Central memory CD4-positive, alpha-beta T cell (primary cell): ENCODE results near the gene FRAT1.

Experiments
- DNase-seq: peaks from one replicate; pipeline ENCODE4 v3.0.0; 2022

Gene FRAT1

DNA sequence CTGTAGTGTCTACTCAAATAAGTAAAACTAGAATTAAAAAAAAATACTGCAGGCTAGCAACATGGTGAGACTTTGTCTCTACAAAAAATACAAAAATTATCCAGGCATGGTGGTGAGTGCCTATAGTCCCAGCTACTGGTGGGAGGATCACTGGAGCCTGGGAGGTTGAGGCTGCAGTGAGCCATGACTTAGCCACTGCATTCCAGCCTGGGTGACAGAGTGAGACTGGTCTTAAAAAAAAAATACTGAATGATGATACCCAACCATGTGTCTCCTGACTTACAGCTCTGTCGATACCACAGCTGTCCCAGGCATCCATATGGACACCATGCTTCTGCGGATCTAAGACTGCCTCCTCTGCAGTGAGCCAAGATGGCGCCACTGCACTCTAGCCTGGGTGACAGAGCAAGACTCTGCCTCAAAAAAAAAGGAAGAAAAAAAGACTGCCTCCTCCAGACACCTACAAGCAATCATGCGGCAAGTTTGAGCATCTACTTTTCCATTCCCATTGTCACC, 7.9 kb upstream of the FRAT1 start:
- no peak for DNase-seq

GRCh38 chr10:97312897-97313296, 6.2 kb upstream of the FRAT1 start:
- DNase-seq: no peak

DNA sequence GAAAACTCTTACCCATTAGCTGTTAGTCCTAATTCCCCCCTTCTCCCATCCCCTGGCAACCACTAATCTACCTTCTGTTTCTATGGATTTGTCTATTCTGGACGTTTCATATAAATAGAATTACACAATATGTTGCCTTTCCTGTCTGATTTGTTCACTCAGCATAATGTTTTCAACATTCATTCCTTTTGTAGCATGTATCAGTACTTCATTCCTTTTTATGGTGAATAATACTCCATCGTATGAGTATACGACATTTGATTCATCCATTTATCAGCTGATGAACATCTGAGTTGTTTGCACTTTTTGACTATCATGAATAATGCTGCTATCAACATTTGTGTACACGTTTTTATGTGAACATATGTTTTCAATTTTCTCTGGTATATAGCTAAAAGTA, 4.4 kb upstream of the FRAT1 start:
- no peak for DNase-seq

DNA sequence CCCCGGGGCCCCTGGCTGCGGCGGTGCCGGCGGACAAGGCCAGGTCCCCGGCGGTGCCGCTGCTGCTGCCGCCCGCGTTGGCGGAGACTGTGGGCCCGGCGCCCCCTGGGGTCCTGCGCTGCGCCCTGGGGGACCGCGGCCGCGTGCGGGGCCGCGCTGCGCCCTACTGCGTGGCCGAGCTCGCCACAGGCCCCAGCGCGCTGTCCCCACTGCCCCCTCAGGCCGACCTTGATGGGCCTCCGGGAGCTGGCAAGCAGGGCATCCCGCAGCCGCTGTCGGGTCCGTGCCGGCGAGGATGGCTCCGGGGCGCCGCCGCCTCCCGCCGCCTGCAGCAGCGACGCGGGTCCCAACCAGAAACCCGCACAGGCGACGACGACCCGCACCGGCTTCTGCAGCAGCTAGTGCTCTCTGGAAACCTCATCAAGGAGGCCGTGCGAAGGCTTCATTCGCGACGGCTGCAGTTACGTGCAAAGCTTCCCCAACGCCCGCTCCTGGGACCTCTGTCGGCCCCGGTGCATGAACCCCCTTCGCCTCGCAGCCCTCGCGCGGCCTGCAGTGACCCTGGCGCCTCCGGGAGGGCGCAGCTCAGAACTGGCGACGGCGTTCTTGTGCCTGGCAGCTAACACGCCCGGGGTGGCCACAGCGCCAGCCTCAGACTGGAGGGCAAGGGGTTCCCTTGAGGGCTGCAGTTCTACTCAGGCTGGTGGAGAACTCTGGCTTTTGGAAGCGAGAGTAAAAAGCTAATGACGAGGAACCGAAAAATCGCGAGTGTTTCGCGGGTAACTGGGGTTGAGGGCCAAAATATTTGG, 804 bp downstream of the FRAT1 start:
- peak; percentile 60 for DNase-seq

DNA sequence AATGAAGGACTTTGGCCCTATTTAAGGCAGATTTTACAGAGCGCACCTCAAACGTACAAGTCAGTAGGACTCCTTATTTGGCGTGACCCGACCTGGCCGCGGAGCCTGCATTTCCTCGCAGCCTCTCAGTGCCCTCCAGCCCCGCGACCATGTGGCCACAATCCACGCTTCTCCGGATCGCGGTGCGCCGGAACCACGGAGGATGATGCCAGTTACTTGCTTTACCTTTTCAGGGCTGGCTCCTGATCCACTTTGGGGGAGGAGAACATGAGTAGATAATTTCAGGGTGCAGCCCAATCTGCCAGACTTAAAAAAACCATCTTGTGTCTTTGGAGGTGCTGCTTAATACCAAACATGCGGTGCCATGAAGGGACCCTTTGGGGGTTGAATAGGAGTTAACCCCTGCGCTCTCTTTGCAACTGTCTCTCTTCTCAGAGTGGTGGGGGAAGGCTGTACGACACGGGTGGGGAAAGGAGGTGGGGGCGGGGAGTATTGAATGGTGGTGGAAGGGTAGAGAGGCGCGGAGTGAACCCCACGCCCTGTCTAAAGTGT, 1.5 kb downstream of the FRAT1 start:
- no peak for DNase-seq

GRCh38 chr10:97321032-97321803, 2.1 kb downstream of the FRAT1 start:
- no peak for DNase-seq

GRCh38 chr10:97321804-97322190, 2.7 kb downstream of the FRAT1 start:
- DNase-seq: no peak

- no peak for DNase-seq
Measured at GRCh38 chr10:97323501-97323900, 4.4 kb downstream of the FRAT1 start.

DNA sequence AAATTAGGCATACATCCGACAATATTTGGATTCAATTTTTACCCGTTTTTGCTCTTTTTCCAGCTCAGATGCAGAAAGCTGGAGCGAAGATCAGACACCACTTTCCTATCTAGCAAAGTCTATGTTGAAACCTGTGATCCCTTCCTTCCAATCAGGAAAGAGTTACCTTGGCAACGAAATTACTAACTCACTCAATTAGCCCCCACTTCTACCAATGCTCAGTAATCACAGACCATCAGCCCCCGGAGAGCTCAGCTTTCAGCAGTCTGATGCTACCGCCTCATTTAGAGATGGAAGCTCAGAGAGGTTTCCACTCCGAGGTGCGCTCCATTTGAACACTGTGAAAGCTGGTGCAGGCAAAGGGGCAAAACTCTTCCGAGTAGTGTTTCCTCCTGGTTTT, 6.7 kb downstream of the FRAT1 start:
- DNase-seq: no peak

DNA sequence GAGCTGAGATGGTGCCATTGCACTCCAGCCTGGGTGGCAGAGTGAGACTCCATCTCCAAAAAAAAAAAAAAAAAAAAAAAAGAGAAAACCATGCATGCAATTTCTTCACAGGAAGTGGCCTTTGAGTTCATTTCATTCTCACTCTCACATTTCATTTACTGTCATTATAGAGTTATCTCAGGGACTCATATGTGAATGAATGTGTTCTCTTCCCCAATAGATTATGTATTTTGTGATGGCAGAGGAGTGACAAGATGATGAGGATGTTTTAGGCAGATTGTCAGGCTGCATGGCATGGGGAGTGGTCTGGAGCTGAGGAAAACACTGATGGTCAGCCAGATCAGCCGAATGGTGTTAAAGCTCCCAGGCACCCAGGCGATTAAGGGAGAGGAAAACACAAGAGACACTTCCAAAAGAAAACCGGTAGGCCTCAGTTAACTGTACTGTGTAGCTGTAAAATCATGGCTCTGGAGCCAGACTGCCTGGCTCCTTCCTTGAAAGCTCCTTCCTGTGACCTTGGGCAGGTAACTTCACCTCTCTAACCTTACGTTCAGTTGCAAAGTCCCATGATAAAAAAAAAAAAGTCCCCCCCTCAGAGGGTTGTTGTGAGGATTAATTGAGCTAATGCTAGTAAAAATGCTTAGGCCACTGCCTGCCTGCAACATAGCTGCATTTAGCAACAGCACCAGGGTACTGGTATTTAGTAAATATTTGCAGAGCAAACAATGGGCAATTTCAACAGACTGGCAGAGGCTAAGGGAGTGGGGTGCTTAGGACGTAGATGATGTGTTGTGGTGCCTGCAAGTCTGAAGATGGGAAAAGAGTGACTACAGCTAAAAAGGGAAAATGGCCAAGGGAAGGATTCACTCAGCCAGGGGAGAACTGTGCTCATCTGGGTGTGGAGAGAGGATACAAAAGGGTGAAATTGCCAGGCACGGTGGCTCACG, 8.6 kb downstream of the FRAT1 start:
- DNase-seq: no peak

GRCh38 chr10:97328646-97329453, 9.8 kb downstream of the FRAT1 start:
- DNase-seq: no peak

- no peak for DNase-seq
Measured at GRCh38 chr10:97329766-97330165, 10.7 kb downstream of the FRAT1 start.

DNA sequence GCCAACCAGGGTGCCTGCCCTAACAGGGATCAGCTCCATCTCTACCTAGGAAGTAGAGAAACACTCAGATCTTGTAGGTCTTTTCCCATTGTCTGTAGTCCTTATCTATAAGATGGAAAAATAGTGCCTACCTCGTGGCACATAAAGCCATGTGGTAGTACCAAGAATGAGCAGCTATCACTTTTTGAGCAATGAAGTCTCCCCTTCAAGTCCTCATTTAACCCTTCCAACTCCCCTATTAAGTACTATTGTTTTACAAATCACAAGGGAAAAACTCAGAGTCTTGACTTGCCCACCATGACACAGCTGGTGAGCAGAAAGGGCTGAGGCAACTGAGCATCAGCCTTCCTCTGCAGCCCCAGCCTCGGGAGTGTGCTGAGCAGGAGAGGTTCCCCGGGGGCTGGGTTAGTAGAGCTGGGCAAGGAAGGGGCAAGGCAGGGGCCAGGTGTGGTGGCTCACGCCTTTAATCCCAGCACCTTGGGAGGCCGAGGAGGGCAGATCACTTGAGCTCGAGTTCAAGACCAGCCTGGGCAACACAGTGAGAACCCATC, 12.2 kb downstream of the FRAT1 start:
- no peak for DNase-seq

- no peak for DNase-seq
Measured at GRCh38 chr10:97332591-97333350, 13.7 kb downstream of the FRAT1 start.

DNA sequence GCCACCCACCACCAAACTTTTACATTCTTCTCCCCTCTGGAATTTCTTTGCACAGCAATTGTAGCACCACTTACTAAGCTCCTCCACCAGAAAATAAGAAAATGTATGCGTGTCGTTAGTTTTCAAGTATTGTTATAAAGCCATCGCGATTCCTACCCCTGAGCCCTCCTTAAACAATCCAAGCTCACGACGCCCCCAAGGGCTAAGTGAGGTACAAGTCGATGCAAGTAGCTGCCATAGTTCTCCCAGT, 14.2 kb downstream of the FRAT1 start:
- DNase-seq: no peak

DNA sequence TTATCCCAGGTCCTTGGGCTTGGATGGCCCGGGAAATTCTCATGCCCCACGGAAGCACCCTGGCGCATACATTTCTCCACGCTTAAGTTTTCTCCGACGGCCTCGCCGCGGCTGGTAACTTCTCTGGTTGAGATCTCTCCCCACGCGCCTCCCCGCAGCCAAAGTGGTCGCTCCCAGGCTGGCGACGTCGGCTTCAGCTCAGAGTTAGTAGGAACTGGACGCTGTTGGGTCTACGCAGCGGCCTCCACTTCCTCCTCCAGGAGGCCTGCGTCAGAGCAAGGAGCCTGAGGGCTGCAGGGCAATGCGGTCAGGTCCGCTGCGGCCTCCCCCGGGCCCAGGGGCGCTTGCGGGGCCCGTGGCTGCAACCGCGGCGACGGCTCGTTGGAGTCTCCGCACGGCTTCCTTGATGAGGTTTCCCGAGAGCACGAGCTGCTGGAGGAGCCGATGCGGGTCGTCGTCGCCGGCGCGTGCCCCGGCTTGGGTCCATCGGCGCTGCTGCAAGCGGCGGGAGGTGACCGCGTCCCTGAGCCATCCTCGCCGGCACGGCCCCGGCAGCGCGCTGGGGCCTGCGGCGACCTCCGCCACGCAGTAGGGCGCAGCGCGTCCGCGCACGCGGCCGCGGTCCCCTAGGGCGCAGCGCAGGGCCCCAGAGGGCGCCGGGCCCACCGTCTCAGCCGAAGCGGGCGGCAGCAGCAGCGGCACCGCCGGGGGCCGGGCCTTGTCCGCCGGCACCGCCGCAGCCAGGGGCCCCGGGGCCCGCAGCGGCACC, 14.7 kb downstream of the FRAT1 start:
- DNase-seq: no peak

- peak; percentile 90 for DNase-seq
Measured at GRCh38 chr10:97334370-97335175, 15.5 kb downstream of the FRAT1 start, which contains the start of gene FRAT2. TSS of gene FRAT2 (minus strand) at chr10:97334729. CDS start at chr10:97334572, 157 bp downstream.

- DNase-seq: no peak
Measured at GRCh38 chr10:97335188-97335619, 16.1 kb downstream of the FRAT1 start.

DNA sequence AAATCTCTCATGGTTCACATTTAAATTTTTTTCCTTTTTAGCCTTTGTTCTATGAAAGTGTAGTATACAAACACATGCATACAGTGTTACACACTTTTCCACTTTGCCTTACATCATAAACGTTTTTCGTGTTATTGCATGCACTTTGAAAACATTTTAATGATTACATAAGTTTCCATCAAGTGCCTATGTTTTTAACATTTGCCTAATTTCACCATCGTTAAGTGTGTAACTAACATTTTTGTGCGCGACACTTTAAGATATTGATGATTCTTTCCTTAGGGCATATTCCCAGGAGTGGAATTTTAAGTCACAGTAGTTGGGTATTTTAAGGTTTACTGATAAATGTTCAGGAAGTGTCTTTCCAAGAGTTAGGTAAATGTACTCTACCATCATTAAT, 16.9 kb downstream of the FRAT1 start:
- DNase-seq: no peak
